Keratinocyte (primary cell): ENCODE results near the gene RBBP5. TPM values are rescaled to one million over a fixed set of nuclear protein-coding genes. Genes with fewer than 3 reads are reported as not detected.

Experiments used
- DNase-seq: peaks from one replicate; pipeline ENCODE4 v3.0.0-alpha.2; 2011; ENCODE audit warnings: low read depth, missing footprints, low spot score
- FAIRE-seq: peaks from 2 replicates; lab custom pipeline; 2011; peaks lifted over from hg19 to GRCh38; lab: Jason Lieb, UNC
- H2AFZ ChIP-seq: 2 replicates; pipeline ENCODE4 v1.6.0; 2012; ENCODE audit warnings: low read length, control low read depth, inconsistent platforms; ENCODE audit not compliant: control insufficient read depth
- H3K27ac ChIP-seq: 2 replicates; pipeline ENCODE4 v1.5.1; 2011; ENCODE audit warnings: low read length; ENCODE audit not compliant: control insufficient read depth, insufficient read depth
- H3K27me3 ChIP-seq: 3 replicates; pipeline ENCODE4 v1.6.0; 2011; ENCODE audit warnings: low read length; ENCODE audit not compliant: control insufficient read depth, insufficient read depth; ENCODE audit errors: extremely low read depth
- H3K36me3 ChIP-seq, 2 experiments: 2 replicates in 1 of 2; 3 replicates in 1 of 2; pipeline ENCODE4 v1.5.1; 2011; ENCODE audit warnings: low read length in 2 of 2, mild to moderate bottlenecking in 1 of 2; ENCODE audit not compliant: control insufficient read depth in 2 of 2, insufficient read depth in 2 of 2; ENCODE audit errors: extremely low read depth in 1 of 2
- H3K4me1 ChIP-seq: 3 replicates; pipeline ENCODE4 v1.5.1; 2011; ENCODE audit warnings: low read length; ENCODE audit not compliant: control insufficient read depth, insufficient read depth; ENCODE audit errors: extremely low read depth
- H3K4me2 ChIP-seq: 3 replicates; pipeline ENCODE4 v1.6.0; 2011; ENCODE audit warnings: low read depth, low read length; ENCODE audit not compliant: control insufficient read depth, insufficient read depth; ENCODE audit errors: extremely low read depth
- H3K4me3 ChIP-seq, 3 experiments: fragments of 200-600 bp in 1 of 3; sonication (generic) in 1 of 3; 2 replicates in 2 of 3; 3 replicates in 1 of 3; pipeline ENCODE4 v1.5.1; 2011 to 2016; ENCODE audit warnings: low read length in 3 of 3, mild to moderate bottlenecking in 3 of 3, control low read depth in 2 of 3, inconsistent platforms in 1 of 3, low read depth in 1 of 3, mixed read lengths in 1 of 3, mixed run types in 1 of 3, moderate library complexity in 1 of 3; ENCODE audit not compliant: control insufficient read depth in 2 of 3, insufficient read depth in 2 of 3; ENCODE audit errors: extremely low read depth in 1 of 3
- H3K79me2 ChIP-seq: 2 replicates; pipeline ENCODE4 v1.6.0; 2012; ENCODE audit warnings: low read length; ENCODE audit not compliant: control insufficient read depth, insufficient read depth
- H3K9ac ChIP-seq: 3 replicates; pipeline ENCODE4 v1.6.0; 2011; ENCODE audit warnings: low read length; ENCODE audit not compliant: control insufficient read depth, insufficient read depth; ENCODE audit errors: extremely low read depth
- H3K9me1 ChIP-seq: 3 replicates; pipeline ENCODE4 v1.6.0; 2011; ENCODE audit warnings: low read length; ENCODE audit not compliant: control insufficient read depth, insufficient read depth; ENCODE audit errors: extremely low read depth
- H3K9me3 ChIP-seq: 2 replicates; pipeline ENCODE4 v1.5.1; 2012; ENCODE audit warnings: low read depth, low read length; ENCODE audit not compliant: control insufficient read depth
- H4K20me1 ChIP-seq: 3 replicates; pipeline ENCODE4 v1.6.0; 2011; ENCODE audit warnings: low read length; ENCODE audit not compliant: control insufficient read depth, insufficient read depth; ENCODE audit errors: extremely low read depth
- EZH2 ChIP-seq: IDR thresholded peaks from one replicate; pipeline ENCODE4 v1.6.1; 2012; ENCODE audit warnings: inconsistent platforms, mild to moderate bottlenecking, low read length, moderate library complexity
- dilution Hi-C: fragments of 300-500 bp; cut with MboI; formaldehyde crosslinking; loops from one replicate; pipeline ENCODE4 v1.7.0; 2020; ENCODE audit warnings: low sequenced_read_pairs; ENCODE audit not compliant: extremely low pct_ligation_motif_present
- polyA plus RNA-seq, 5 experiments: library from polyadenylated mRNA; depleted of rRNA in 3 of 5; stranded (reverse) in 3 of 5; stranded (forward) in 1 of 5; unstranded in 1 of 5; fragments of >200 nt; gene quantifications; 1 replicate in 1 of 5; 2 replicates in 3 of 5; 3 replicates in 1 of 5; pipeline versions ENCODE4 v1.2.1 to v1.2.3, GENCODE V29; 2011 to 2012; ENCODE audit warnings: missing spikeins in 2 of 5, low read depth in 1 of 5, low replicate concordance in 1 of 5
- TF ChIP-seq, protein P1 (sequence below), 3 experiments: IDR thresholded peaks in 1 of 3; conservative IDR thresholded peaks in 1 of 3; optimal IDR thresholded peaks in 1 of 3; 2 replicates in 2 of 3; 3 replicates in 1 of 3; pipeline versions ENCODE3 to v1.5.1; 2011; ENCODE audit warnings: low read length in 3 of 3, mild to moderate bottlenecking in 3 of 3, moderate library complexity in 2 of 3, control low read depth in 1 of 3, inconsistent platforms in 1 of 3; ENCODE audit not compliant: insufficient read depth in 2 of 3; ENCODE audit errors: extremely low read depth in 1 of 3

Gene RBBP5
- polyA plus RNA-seq, 1 donor (not counting 4 experiments of a cell fraction or from before 2014, with no cell fraction given): 12.3 TPM

DNA sequence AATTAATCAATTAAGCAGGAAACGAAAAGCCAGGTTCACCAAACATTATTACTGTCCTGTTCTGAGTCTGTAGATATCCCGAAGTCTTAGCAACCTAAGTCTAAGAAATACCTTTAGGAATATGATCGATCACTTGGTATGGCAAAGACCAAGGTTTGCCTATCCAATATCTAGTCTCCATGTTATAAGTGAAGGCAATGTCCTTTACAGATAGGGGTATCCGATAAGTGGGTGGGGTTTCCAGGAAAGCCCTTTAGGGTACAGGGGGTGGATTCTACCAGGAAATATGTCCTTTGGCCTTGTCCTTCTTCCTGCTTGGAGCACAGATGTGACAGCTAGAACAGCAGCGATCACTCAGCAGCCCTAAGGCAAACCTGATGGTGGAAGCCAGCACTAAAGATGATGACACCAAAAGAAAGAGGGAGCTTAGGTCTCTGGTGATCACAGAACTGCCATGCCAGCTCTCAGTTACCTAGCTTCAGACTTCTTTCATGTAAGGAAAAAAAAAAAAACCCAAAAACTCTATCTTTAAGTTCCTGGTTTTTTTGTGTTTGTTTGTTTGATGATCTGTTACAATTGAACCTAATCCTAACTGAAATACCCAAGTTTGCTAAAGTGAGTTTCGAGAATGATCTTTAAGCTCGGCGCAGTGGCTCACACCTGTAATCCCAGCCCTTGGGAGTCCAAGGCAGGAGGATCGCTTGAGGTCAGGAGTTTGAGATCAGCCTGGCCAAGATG, 48.9 kb upstream of the RBBP5 start:
- dilution Hi-C loops: no loop called here
- Histone ChIP-seq H3K79me2 (no peaks in the 10 kb centered on the region), H4K20me1 (no peaks in the 10 kb centered on the region), H3K9ac (no peak overlapping the region), H3K9me3 (no peaks in the 10 kb centered on the region), H2AFZ (no peak overlapping the region), H3K36me3 (peaks cover 0 to 4% of the 10 kb centered on the region in 2 experiments), H3K4me1 (peaks cover 19% of the 10 kb centered on the region), H3K27me3 (no peaks in the 10 kb centered on the region), H3K4me3 (no peak overlapping the region), H3K4me2 (no peak overlapping the region), H3K9me1 (peaks cover 3% of the 10 kb centered on the region), H3K27ac (no peak overlapping the region)
- no peak for TF ChIP-seq EZH2
- TF ChIP-seq, protein P1, sequence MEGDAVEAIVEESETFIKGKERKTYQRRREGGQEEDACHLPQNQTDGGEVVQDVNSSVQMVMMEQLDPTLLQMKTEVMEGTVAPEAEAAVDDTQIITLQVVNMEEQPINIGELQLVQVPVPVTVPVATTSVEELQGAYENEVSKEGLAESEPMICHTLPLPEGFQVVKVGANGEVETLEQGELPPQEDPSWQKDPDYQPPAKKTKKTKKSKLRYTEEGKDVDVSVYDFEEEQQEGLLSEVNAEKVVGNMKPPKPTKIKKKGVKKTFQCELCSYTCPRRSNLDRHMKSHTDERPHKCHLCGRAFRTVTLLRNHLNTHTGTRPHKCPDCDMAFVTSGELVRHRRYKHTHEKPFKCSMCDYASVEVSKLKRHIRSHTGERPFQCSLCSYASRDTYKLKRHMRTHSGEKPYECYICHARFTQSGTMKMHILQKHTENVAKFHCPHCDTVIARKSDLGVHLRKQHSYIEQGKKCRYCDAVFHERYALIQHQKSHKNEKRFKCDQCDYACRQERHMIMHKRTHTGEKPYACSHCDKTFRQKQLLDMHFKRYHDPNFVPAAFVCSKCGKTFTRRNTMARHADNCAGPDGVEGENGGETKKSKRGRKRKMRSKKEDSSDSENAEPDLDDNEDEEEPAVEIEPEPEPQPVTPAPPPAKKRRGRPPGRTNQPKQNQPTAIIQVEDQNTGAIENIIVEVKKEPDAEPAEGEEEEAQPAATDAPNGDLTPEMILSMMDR (optimal IDR thresholded peaks at IDR 0.05 in 1 of 3, IDR thresholded peaks at IDR 0.05 in 1 of 3, conservative IDR thresholded peaks at IDR 0.05 in 1 of 3; ENCODE audit: extremely low read depth in 1 of 3, insufficient read depth in 2 of 3, low read length in 3 of 3): no peak
- no peak for FAIRE-seq
- DNase-seq: no peak

DNA sequence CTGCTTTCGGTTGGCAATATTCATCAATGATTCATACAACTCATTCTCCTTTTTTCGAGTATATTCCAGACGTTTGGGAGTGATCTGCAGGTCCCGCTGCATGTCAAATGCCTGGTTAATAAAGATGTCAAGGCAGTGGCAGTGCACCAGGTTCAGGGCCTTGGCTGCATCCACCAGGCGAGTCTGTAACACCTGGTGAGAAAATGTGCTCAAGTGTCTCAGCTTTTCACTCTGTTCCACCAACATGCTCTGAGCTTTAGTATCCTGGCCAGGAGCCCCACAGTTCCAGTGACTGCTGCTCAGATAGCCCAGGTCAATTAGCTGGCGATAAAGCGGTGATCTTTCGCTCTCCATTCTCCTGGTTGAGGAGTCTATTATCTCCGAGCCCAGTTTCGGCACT, 47.5 kb upstream of the RBBP5 start:
- Histone ChIP-seq H2AFZ (no peak overlapping the region), H3K27ac (no peak overlapping the region), H3K4me2 (no peak overlapping the region), H3K4me1 (peaks cover 10% of the 10 kb centered on the region), H3K4me3 (no peak overlapping the region), H3K27me3 (no peaks in the 10 kb centered on the region), H3K9me3 (no peaks in the 10 kb centered on the region), H3K36me3 (peaks cover 0 to 5% of the 10 kb centered on the region in 2 experiments), H3K9me1 (no peaks in the 10 kb centered on the region), H4K20me1 (no peaks in the 10 kb centered on the region), H3K9ac (no peak overlapping the region), H3K79me2 (no peaks in the 10 kb centered on the region)
- DNase-seq: no peak
- dilution Hi-C loops: no loop called here
- no peak for TF ChIP-seq EZH2
- TF ChIP-seq, protein P1 (optimal IDR thresholded peaks at IDR 0.05 in 1 of 3, IDR thresholded peaks at IDR 0.05 in 1 of 3, conservative IDR thresholded peaks at IDR 0.05 in 1 of 3; ENCODE audit: extremely low read depth in 1 of 3, insufficient read depth in 2 of 3, low read length in 3 of 3): no peak
- no peak for FAIRE-seq
